HuH-7.5 (cell line): ENCODE results near the gene SRF.
A peak's percentile ranks its signal among the peaks of the same experiment; 100 is the strongest.

ENCODE experiments used
- DNase-seq: peaks from one replicate; pipeline ENCODE4 v3.0.0; 2011; ENCODE audit warnings: low spot score

The SRF gene

GRCh38 chr6:43217351-43217750 lies 46.3 kb downstream of the SRF start:
- no peak for DNase-seq

- DNase-seq, result no peak
Measured at GRCh38 chr6:43219119-43219518, 48.0 kb downstream of the SRF start.

GRCh38 chr6:43219814-43220213 lies 48.7 kb downstream of the SRF start:
- DNase-seq, result no peak

GRCh38 chr6:43220439-43220951 lies 49.4 kb downstream of the SRF start:
- DNase-seq, result no peak

- DNase-seq, result no peak
Measured at GRCh38 chr6:43221046-43221972, 50.2 kb downstream of the SRF start.

- DNase-seq, result no peak
Measured at GRCh38 chr6:43222418-43223059, 51.5 kb downstream of the SRF start.

GRCh38 chr6:43223175-43223574 lies 52.1 kb downstream of the SRF start:
- DNase-seq, result no peak

- DNase-seq, result no peak
Measured at GRCh38 chr6:43226192-43226851, 55.3 kb downstream of the SRF start.

- DNase-seq, result peak; percentile 73
Measured at GRCh38 chr6:43228951-43229802, 58.1 kb downstream of the SRF start, which contains the start of gene DNPH1. Gene DNPH1 (minus strand): TSS chr6:43229481. CDS start chr6:43229456, 25 bp downstream.

- DNase-seq, result no peak
Measured at GRCh38 chr6:43229803-43230620, 58.9 kb downstream of the SRF start.

- DNase-seq, result no peak
Measured at GRCh38 chr6:43231053-43231452, 60.0 kb downstream of the SRF start.
